HepG2 (cell line): ENCODE results near the gene CFAP46. TPM values are rescaled to one million over a fixed set of nuclear protein-coding genes. Genes with fewer than 3 reads are reported as not detected.

Experiments
- ATAC-seq: fragments of 200-7000 bp; cut with Tn5 transposase; 3 replicates; pipeline ENCODE4 v1.9.1; 2020; ENCODE audit warnings: mild to moderate bottlenecking, moderate library complexity
- BruUV-seq: library from RNA; stranded (reverse); fragments of 400-500 nt; replicated peaks from 2 replicates; lab custom pipeline; 2021; lab: Mats Ljungman, UMichigan
- CTCF ChIA-PET: fragments of 300-600 bp; formaldehyde crosslinking; extraction: SDS; loops from one replicate; lab custom pipeline; 2021; ENCODE audit warnings: low total read pairs, inconsistent platforms, low intra/inter-chr PET ratio; lab: Yijun Ruan, JAX
- POLR2A ChIA-PET: fragments of 350-600 bp; sonication (Branson Sonifier 250); formaldehyde crosslinking; loops from one replicate; lab custom pipeline; 2020; ENCODE audit warnings: antibody characterized with exemption, inconsistent platforms; lab: Yijun Ruan, JAX
- DNase-seq: peaks from one replicate; pipeline ENCODE4 v3.0.0-alpha.2; 2015; ENCODE audit warnings: low spot score
- FAIRE-seq: peaks from 3 replicates; lab custom pipeline; 2011; peaks lifted over from hg19 to GRCh38; lab: Jason Lieb, UNC
- H2AFZ ChIP-seq: one replicate; pipeline ENCODE4 v1.6.1; 2011; ENCODE audit warnings: low read length, inconsistent platforms
- H3K27ac ChIP-seq: fragments of 300-600 bp; 3 replicates; pipeline ENCODE4 v1.8.0; 2011; ENCODE audit warnings: mixed run types, mild to moderate bottlenecking, mixed read lengths, low read length, inconsistent platforms; ENCODE audit not compliant: insufficient read depth; ENCODE audit errors: extremely low read length
- H3K27me3 ChIP-seq, 2 experiments: fragments of 200-600 bp in 1 of 2; 2 replicates in 1 of 2; 3 replicates in 1 of 2; pipeline versions ENCODE4 v1.6.0 to v1.8.0; 2011; ENCODE audit warnings: low read length in 2 of 2, mild to moderate bottlenecking in 2 of 2, moderate library complexity in 2 of 2, inconsistent platforms in 1 of 2; ENCODE audit not compliant: insufficient read depth in 2 of 2, control insufficient read depth in 1 of 2
- H3K36me3 ChIP-seq, 2 experiments: fragments of 200-600 bp in 1 of 2; replicated peaks in 1 of 2; 2 replicates in 1 of 2; 3 replicates in 1 of 2; pipeline versions ENCODE4 v1.5.1 to v1.8.0; 2011; ENCODE audit warnings: low read length in 2 of 2, inconsistent platforms in 1 of 2; ENCODE audit not compliant: insufficient read depth in 2 of 2, control insufficient read depth in 1 of 2
- H3K4me1 ChIP-seq: 2 replicates; pipeline ENCODE4 v1.5.1; 2012; ENCODE audit warnings: low read length, inconsistent platforms; ENCODE audit not compliant: insufficient read depth
- H3K4me2 ChIP-seq: 2 replicates; pipeline ENCODE4 v1.6.0; 2011; ENCODE audit warnings: low read depth, low read length, inconsistent platforms
- H3K4me3 ChIP-seq, 3 experiments: fragments of 200-600 bp in 1 of 3; sonication (generic), shearing (Covaris generic) in 1 of 3; replicated peaks in 1 of 3; 2 replicates each; pipeline ENCODE4 v1.5.1; 2011 to 2016; ENCODE audit warnings: low read length in 3 of 3, inconsistent platforms in 2 of 3, low read depth in 2 of 3, mild to moderate bottlenecking in 2 of 3, control low read depth in 1 of 3, mixed read lengths in 1 of 3; ENCODE audit not compliant: insufficient read depth in 1 of 3
- H3K79me2 ChIP-seq: one replicate; pipeline ENCODE4 v1.6.1; 2011; ENCODE audit warnings: low read length, inconsistent platforms; ENCODE audit not compliant: insufficient read depth
- H3K9ac ChIP-seq: 2 replicates; pipeline ENCODE4 v1.6.0; 2011; ENCODE audit warnings: mild to moderate bottlenecking, low read depth, low read length, inconsistent platforms; ENCODE audit not compliant: insufficient read depth
- H3K9me3 ChIP-seq: 2 replicates; pipeline ENCODE4 v1.5.1; 2012; ENCODE audit warnings: mild to moderate bottlenecking, low read length
- H4K20me1 ChIP-seq: 2 replicates; pipeline ENCODE4 v1.6.0; 2011; ENCODE audit warnings: inconsistent platforms, mild to moderate bottlenecking, low read length, moderate library complexity; ENCODE audit not compliant: insufficient read depth
- CBX1 ChIP-seq: IDR thresholded peaks from one replicate; pipeline ENCODE4 v1.6.1; 2016; ENCODE audit warnings: antibody characterized with exemption, low read depth
- CBX2 ChIP-seq, 2 experiments: fragments of 200-600 bp in 1 of 2; sonication (generic); formaldehyde crosslinking in 1 of 2; IDR thresholded peaks; 2 replicates each; pipeline versions ENCODE4 v1.7.0 to v1.8.1; 2018 to 2022; ENCODE audit warnings: low read depth in 2 of 2, low read length in 1 of 2, mild to moderate bottlenecking in 1 of 2, missing genetic modification reagents in 1 of 2
- CCAR2 ChIP-seq: fragments of 200-400 bp; formaldehyde crosslinking; optimal IDR thresholded peaks from 2 replicates; pipeline ENCODE3; 2018; ENCODE audit warnings: low read depth, mild to moderate bottlenecking, low read length, moderate library complexity
- ELF3 ChIP-seq: IDR thresholded peaks from 2 replicates; pipeline ENCODE4 v1.6.1; 2016; ENCODE audit warnings: missing genetic modification reagents, missing compliant biosample characterization
- MNT ChIP-seq: fragments of 450-650 bp; IDR thresholded peaks from 2 replicates; pipeline ENCODE4 v1.6.1; 2016
- PRMT3 ChIP-seq: sonication (generic); formaldehyde crosslinking; IDR thresholded peaks from 2 replicates; pipeline ENCODE4 v1.8.1; 2022; ENCODE audit warnings: low read depth, mild to moderate bottlenecking, moderate library complexity, missing genetic modification reagents, borderline replicate concordance
- SP1 ChIP-seq, 2 experiments: fragments of 450-650 bp in 1 of 2; sonication (generic) in 1 of 2; formaldehyde crosslinking in 1 of 2; IDR thresholded peaks; 2 replicates each; pipeline versions ENCODE4 v1.4.0 to v1.6.1; 2016 to 2020; ENCODE audit warnings: missing genetic modification reagents in 1 of 2
- TBX3 ChIP-seq: fragments of 450-650 bp; IDR thresholded peaks from 2 replicates; pipeline ENCODE4 v1.6.1; 2017; ENCODE audit warnings: antibody characterized with exemption, mild to moderate bottlenecking, inconsistent platforms, borderline replicate concordance
- XBP1 ChIP-seq: sonication (generic); formaldehyde crosslinking; IDR thresholded peaks from 2 replicates; pipeline ENCODE4 v1.5.0; 2020; ENCODE audit warnings: missing genetic modification reagents
- ZNF432 ChIP-seq: sonication (generic); formaldehyde crosslinking; IDR thresholded peaks from 2 replicates; pipeline ENCODE4 v1.5.0; 2020; ENCODE audit warnings: missing genetic modification reagents, mild to moderate bottlenecking, borderline replicate concordance
- ZNF549 ChIP-seq: sonication (generic); formaldehyde crosslinking; IDR thresholded peaks from 2 replicates; pipeline ENCODE4 v1.5.0; 2020; ENCODE audit warnings: missing genetic modification reagents
- ZNF724P ChIP-seq: sonication (generic); formaldehyde crosslinking; IDR thresholded peaks from 2 replicates; pipeline ENCODE4 v1.8.0; 2022; ENCODE audit warnings: missing genetic modification reagents, borderline replicate concordance
- ZNF792 ChIP-seq: IDR thresholded peaks from 2 replicates; pipeline ENCODE4 v1.6.1; 2016
- WGBS: methylation state at CpG from one replicate; pipeline ENCODE4 v1.1.6; 2017; ENCODE audit warnings: low lambda C conversion rate; 5-methylcytosine and 5-hydroxymethylcytosine counted together
- in situ Hi-C: cut with HindIII; loops from 2 replicates; pipeline ENCODE4 v1.10.0; 2017; ENCODE audit warnings: low pct_unique_long_range_greater_than_20kb; ENCODE audit not compliant: extremely low pct_ligation_motif_present
- intact Hi-C: fragments of 100-400 bp; cut with micrococcal nuclease; formaldehyde crosslinking; loops from one replicate; pipeline ENCODE4 v1.10.0; 2022; ENCODE audit not compliant: unreplicated experiment
- polyA plus RNA-seq, 8 experiments: library from polyadenylated mRNA; depleted of rRNA in 3 of 8; stranded (reverse) in 7 of 8; unstranded in 1 of 8; fragments of >200 nt; fragmentation: Illumina TruSeq in 4 of 8; extraction: Trizol in 4 of 8; gene quantifications; 2 replicates each; pipeline versions ENCODE4 v1.2.1 to v1.2.3, GENCODE V29; 2011 to 2016; ENCODE audit warnings: low read depth in 4 of 8, missing spikeins in 1 of 8, mixed read lengths in 1 of 8; ENCODE audit not compliant: insufficient read depth in 1 of 8
- total RNA-seq, 5 experiments: library from RNA; depleted of rRNA; stranded (reverse); fragments of >200 nt; fragmentation: Illumina TruSeq; extraction: Trizol; gene quantifications; 2 replicates each; pipeline ENCODE4 v1.2.3, GENCODE V29; 2016; ENCODE audit warnings: low read depth in 1 of 5

The CFAP46 gene
- total and polyA plus RNA-seq, 2 of the 13 experiments (the other 11 are each of a cell fraction or from before 2014, with no cell fraction given): 0.24 to 0.84 TPM

- intact Hi-C loops (no loop called here), in situ Hi-C loops (loop anchor here (10.0 kb wide), 1 partner anchor 180 kb away; no protein-coding TSS in a partner anchor)
These were observed 2.1 kb upstream of the CFAP46 start for GRCh38 chr10:132944510-132944909.

More at GRCh38 chr10:132944510-132944909, 2.1 kb upstream of the CFAP46 start:
- Histone ChIP-seq H3K4me1 (0 out of 2 replicates have a peak, but pooled peaks cover 9% of the 10 kb centered on the region), H3K9me3 (no peaks in the 10 kb centered on the region), H3K9ac (no peak overlapping the region), H3K4me2 (no peak overlapping the region), H2AFZ (no peak overlapping the region), H3K79me2 (no peaks in the 10 kb centered on the region), H3K4me3 (no peak overlapping the region), H3K27ac (no peak overlapping the region), H3K36me3 (no peaks in the 10 kb centered on the region), H3K27me3 (peaks cover 9 to 40% of the 10 kb centered on the region in 2 experiments; a peak in 3 of 5 replicates), H4K20me1 (no peaks in the 10 kb centered on the region)
- 42% methylated on average over 8 of the region's 18 CpGs for WGBS
- no peak for FAIRE-seq
- POLR2A ChIA-PET: no interaction called here
- no TSS peak for BruUV-seq
- DNase-seq: no peak
- TF ChIP-seq CBX2 (IDR thresholded peaks at IDR 0.05; ENCODE audit: low read depth, low read length) (no peak), CBX2 (CRISPR knock-in tag; IDR thresholded peaks at IDR 0.05; ENCODE audit: low read depth) (no peak), ELF3 (CRISPR knock-in tag) (no peak), ZNF792 (CRISPR knock-in tag) (no peak), TBX3 (no peak), XBP1 (CRISPR knock-in tag) (no peak), CBX1 (no peak), ZNF724P (CRISPR knock-in tag) (no peak), ZNF549 (CRISPR knock-in tag) (no peak), ZNF432 (CRISPR knock-in tag) (no peak), PRMT3 (CRISPR knock-in tag) (no peak), CCAR2 (no peak), SP1 (IDR thresholded peaks at IDR 0.05) (no peak), SP1 (CRISPR knock-in tag; IDR thresholded peaks at IDR 0.05) (no peak), MNT (no peak)
- ATAC-seq: no peak
- CTCF ChIA-PET: no interaction called here
